Measurements from ENCODE around the gene SRRM2.

- TF ChIP-seq POLR2AphosphoS5 (IDR thresholded peaks at IDR 0.05) (no peak), CTCF (IDR thresholded peaks at IDR 0.05) (no peak), POLR2A (IDR thresholded peaks at IDR 0.05) (no peak)
These were observed 42.3 kb upstream of the SRRM2 start for GRCh38 chr16:2710021-2710710.
